DND-41 (cell line): Measurements from ENCODE around the gene CDK1.

Experiments
- ATAC-seq: fragments of 200-7000 bp; cut with Tn5 transposase; 3 replicates; pipeline ENCODE4 v1.9.1; 2021; ENCODE audit warnings: low read depth; ENCODE audit not compliant: insufficient read depth
- DNase-seq: peaks from one replicate; pipeline ENCODE4 v3.0.0-alpha.2; 2020
- H2AFZ ChIP-seq: 2 replicates; pipeline ENCODE4 v1.6.0; 2012; ENCODE audit warnings: low read depth, low read length
- H3K27ac ChIP-seq: 2 replicates; pipeline ENCODE4 v1.5.1; 2012; ENCODE audit warnings: low read length, inconsistent platforms
- H3K27me3 ChIP-seq: fragments of 200-600 bp; sonication (generic); 2 replicates; pipeline ENCODE4 v1.6.0; 2012; ENCODE audit warnings: low read length, mild to moderate bottlenecking, inconsistent platforms; ENCODE audit not compliant: insufficient read depth, poor library complexity
- H3K36me3 ChIP-seq: 2 replicates; pipeline ENCODE4 v1.5.1; 2012; ENCODE audit warnings: low read length, inconsistent platforms; ENCODE audit not compliant: insufficient read depth
- H3K4me1 ChIP-seq: 2 replicates; pipeline ENCODE4 v1.5.1; 2012; ENCODE audit warnings: mild to moderate bottlenecking, low read length; ENCODE audit not compliant: insufficient read depth
- H3K4me2 ChIP-seq: 2 replicates; pipeline ENCODE4 v1.6.0; 2012; ENCODE audit warnings: mild to moderate bottlenecking, moderate library complexity, low read length, inconsistent platforms; ENCODE audit not compliant: insufficient read depth
- H3K4me3 ChIP-seq, 2 experiments: fragments of 200-600 bp in 1 of 2; shearing (Covaris generic) in 1 of 2; 2 replicates each; pipeline ENCODE4 v1.5.1; 2012 to 2016; ENCODE audit warnings: inconsistent platforms in 2 of 2, low read length in 2 of 2, mild to moderate bottlenecking in 2 of 2, low read depth in 1 of 2, moderate library complexity in 1 of 2
- H3K79me2 ChIP-seq: 2 replicates; pipeline ENCODE4 v1.6.0; 2012; ENCODE audit warnings: low read length, inconsistent platforms; ENCODE audit not compliant: insufficient read depth
- H3K9ac ChIP-seq: 2 replicates; pipeline ENCODE4 v1.6.0; 2012; ENCODE audit warnings: low read depth, mild to moderate bottlenecking, inconsistent platforms, low read length, moderate library complexity
- H3K9me3 ChIP-seq: 2 replicates; pipeline ENCODE4 v1.5.1; 2012; ENCODE audit warnings: low read length, moderate library complexity, mild to moderate bottlenecking, inconsistent platforms; ENCODE audit not compliant: insufficient read depth, severe bottlenecking
- H4K20me1 ChIP-seq: 2 replicates; pipeline ENCODE4 v1.6.0; 2012; ENCODE audit warnings: low read length; ENCODE audit not compliant: insufficient read depth
- EZH2 ChIP-seq: IDR thresholded peaks from 3 replicates; pipeline ENCODE4 v1.6.1; 2012; ENCODE audit warnings: borderline replicate concordance, low read depth, mild to moderate bottlenecking, moderate library complexity, low read length, inconsistent platforms; ENCODE audit not compliant: severe bottlenecking
- TF ChIP-seq, protein P1 (sequence below): IDR thresholded peaks from 2 replicates; pipeline ENCODE4 v1.5.1; 2012; ENCODE audit warnings: borderline replicate concordance, low read length, moderate library complexity, mild to moderate bottlenecking; ENCODE audit not compliant: poor library complexity, severe bottlenecking; ENCODE audit errors: extremely low read depth

CDK1 gene

DNA sequence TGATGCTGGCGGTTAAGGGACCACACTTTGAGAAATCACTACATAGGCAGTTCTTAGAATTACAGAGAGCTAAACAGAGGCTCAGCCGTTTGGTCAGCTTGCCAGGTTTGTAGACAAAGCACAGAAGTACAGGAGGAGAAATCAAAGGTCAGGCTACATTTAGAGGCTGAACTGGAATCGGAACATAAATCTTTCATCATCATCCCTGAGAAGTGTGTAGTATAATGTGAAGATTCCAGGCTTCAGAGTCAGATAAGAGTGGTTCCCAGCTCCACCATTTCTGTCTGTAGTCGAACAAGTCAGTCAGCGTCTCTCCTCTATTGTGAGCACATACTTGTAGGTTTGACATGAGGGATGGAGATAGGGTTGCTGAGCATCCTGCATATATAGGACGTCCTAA, 18.9 kb downstream of the CDK1 start:
- Histone ChIP-seq H2AFZ (no peak overlapping the region), H3K4me2 (no peak overlapping the region), H3K36me3 (peaks cover 69% of the 10 kb centered on the region), H3K9me3 (no peaks in the 10 kb centered on the region), H3K79me2 (peaks cover 40% of the 10 kb centered on the region), H3K27me3 (no peaks in the 10 kb centered on the region), H3K4me1 (no peaks in the 10 kb centered on the region), H3K27ac (no peak overlapping the region), H4K20me1 (peaks cover 33% of the 10 kb centered on the region), H3K4me3 (no peak overlapping the region), H3K9ac (no peak overlapping the region)
- no peak for DNase-seq
- peak; percentile 29; the same call in 1 of the 3 replicates for ATAC-seq
- TF ChIP-seq, protein P1, sequence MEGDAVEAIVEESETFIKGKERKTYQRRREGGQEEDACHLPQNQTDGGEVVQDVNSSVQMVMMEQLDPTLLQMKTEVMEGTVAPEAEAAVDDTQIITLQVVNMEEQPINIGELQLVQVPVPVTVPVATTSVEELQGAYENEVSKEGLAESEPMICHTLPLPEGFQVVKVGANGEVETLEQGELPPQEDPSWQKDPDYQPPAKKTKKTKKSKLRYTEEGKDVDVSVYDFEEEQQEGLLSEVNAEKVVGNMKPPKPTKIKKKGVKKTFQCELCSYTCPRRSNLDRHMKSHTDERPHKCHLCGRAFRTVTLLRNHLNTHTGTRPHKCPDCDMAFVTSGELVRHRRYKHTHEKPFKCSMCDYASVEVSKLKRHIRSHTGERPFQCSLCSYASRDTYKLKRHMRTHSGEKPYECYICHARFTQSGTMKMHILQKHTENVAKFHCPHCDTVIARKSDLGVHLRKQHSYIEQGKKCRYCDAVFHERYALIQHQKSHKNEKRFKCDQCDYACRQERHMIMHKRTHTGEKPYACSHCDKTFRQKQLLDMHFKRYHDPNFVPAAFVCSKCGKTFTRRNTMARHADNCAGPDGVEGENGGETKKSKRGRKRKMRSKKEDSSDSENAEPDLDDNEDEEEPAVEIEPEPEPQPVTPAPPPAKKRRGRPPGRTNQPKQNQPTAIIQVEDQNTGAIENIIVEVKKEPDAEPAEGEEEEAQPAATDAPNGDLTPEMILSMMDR: no peak
- no peak for TF ChIP-seq EZH2

DNA sequence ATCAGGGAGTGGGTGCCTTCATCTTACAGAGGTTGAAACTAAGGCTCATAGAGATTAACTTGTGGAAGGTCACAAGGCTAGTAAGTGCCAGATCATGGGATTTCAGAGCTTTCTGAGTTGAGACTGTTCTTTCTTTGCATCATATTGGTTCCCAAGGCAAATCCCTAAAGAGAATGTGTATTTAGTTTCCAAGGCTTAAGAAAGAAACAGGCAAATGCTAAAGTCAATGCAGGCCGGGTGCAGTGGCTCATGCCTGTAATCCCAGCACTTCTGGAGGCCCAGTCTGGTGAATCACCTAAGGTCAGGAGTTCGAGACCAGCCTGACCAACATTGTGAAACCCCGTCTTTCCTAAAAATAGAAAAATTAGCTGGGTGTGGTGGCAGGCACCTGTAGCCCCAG, 19.8 kb downstream of the CDK1 start:
- peaks cover 31% of the 10 kb centered on the region for H3K79me2 ChIP-seq
- no peak for TF ChIP-seq EZH2
- TF ChIP-seq, protein P1: no peak
- no peak for ATAC-seq
- H3K4me2 ChIP-seq: no peak overlapping the region
- no peak for DNase-seq
- no peak overlapping the region for H3K4me3 ChIP-seq
- peaks cover 24% of the 10 kb centered on the region; the same call in 1 of the 2 replicates for H4K20me1 ChIP-seq
- peaks cover 61% of the 10 kb centered on the region for H3K36me3 ChIP-seq
- H2AFZ ChIP-seq: no peak overlapping the region
- no peaks in the 10 kb centered on the region for H3K9me3 ChIP-seq
- H3K4me1 ChIP-seq: no peaks in the 10 kb centered on the region
- no peaks in the 10 kb centered on the region for H3K27me3 ChIP-seq
- H3K9ac ChIP-seq: no peak overlapping the region
- no peak overlapping the region for H3K27ac ChIP-seq

DNA sequence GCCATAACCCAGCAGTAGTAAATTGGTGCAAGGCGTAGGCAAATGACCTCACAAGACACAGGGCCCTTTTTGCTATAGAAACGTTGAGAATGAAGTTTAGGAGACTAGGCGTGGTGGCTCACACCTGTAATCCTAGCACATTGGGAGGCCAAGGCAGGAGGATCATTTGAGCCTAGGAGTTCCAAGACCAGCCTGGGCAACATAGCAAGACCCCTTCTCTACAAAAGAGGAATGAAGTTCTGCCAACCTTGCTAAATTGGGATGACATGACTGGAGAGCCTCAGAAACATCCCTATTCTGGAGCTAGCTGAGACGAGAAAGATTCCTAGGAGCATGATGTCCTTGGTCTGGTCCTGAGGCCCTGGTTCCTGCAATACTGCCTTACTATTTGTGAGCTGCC, 20.6 kb downstream of the CDK1 start:
- TF ChIP-seq, protein P1: no peak
- TF ChIP-seq EZH2: no peak
- no peaks in the 10 kb centered on the region for H3K27me3 ChIP-seq
- H3K79me2 ChIP-seq: peaks cover 23% of the 10 kb centered on the region
- H4K20me1 ChIP-seq: peaks cover 21% of the 10 kb centered on the region; the same call in 1 of the 2 replicates
- H3K36me3 ChIP-seq: peaks cover 58% of the 10 kb centered on the region
- H3K9me3 ChIP-seq: no peaks in the 10 kb centered on the region
- 0 out of 3 replicates have a peak, but pooled peaks have one; percentile 21 for ATAC-seq
- no peak overlapping the region for H2AFZ ChIP-seq
- no peak overlapping the region for H3K9ac ChIP-seq
- H3K27ac ChIP-seq: no peak overlapping the region
- no peak overlapping the region for H3K4me2 ChIP-seq
- no peak overlapping the region for H3K4me3 ChIP-seq
- no peaks in the 10 kb centered on the region for H3K4me1 ChIP-seq
- no peak for DNase-seq

DNA sequence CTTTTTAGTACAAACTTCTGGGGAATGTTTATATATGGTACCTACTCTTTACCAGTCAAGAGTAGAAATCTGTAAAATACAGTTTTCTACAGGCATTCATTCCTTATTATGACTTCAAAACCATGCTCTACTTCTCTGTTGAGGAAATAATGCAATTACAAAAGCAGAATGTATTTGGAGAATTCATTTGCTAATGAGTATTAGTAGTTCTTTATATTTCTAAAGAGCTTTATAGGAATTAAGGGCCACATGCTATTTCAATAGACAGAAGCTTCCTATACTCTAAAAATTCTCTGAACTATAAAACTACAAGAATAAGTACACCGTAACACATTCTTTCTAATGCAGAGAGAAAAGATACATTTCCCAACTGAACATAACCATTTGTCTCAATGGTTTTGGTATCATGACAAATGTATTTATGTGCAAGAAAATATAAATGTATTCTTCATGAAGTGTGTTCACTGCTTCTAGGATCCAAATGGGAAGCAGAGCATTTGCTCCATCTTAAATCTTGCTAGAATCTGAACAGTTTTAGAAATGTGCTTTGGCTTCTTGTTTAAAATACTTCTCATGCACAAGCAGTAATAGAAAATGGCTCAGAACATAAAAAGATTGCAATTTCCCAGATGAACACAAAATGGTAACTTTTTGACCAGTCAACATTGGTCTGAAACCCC, 21.8 kb downstream of the CDK1 start:
- Histone ChIP-seq H3K27me3 (no peaks in the 10 kb centered on the region), H3K79me2 (peaks cover 12% of the 10 kb centered on the region), H3K9me3 (no peaks in the 10 kb centered on the region), H3K36me3 (peaks cover 46% of the 10 kb centered on the region), H2AFZ (no peak overlapping the region), H3K27ac (no peak overlapping the region), H4K20me1 (peaks cover 17% of the 10 kb centered on the region; the same call in 1 of the 2 replicates), H3K4me2 (no peak overlapping the region), H3K4me3 (no peak overlapping the region), H3K9ac (no peak overlapping the region), H3K4me1 (no peaks in the 10 kb centered on the region)
- ATAC-seq (no peak), DNase-seq (no peak)
- no peak for TF ChIP-seq EZH2
- TF ChIP-seq, protein P1: no peak
